H1 (cell line): ENCODE results near the gene L3MBTL1. TPM values are rescaled to one million over a fixed set of nuclear protein-coding genes. Genes with fewer than 3 reads are reported as not detected.

Source experiments
- CTCF ChIA-PET: fragments of 300-600 bp; sonication (Branson Sonifier 250); formaldehyde crosslinking; loops from one replicate; lab custom pipeline; 2021; ENCODE audit not compliant: partially characterized antibody; lab: Charles Lee
- POLR2A ChIA-PET: fragments of 300-600 bp; sonication (Branson Sonifier 250); formaldehyde crosslinking; loops from one replicate; lab custom pipeline; 2021; ENCODE audit warnings: inconsistent platforms; ENCODE audit not compliant: partially characterized antibody; lab: Charles Lee
- DNase-seq, 2 experiments: peaks; one replicate each; pipeline versions ENCODE4 v3.0.0 to v3.0.0-alpha.2; 2010 to 2022; ENCODE audit warnings: low spot score in 2 of 2, low read depth in 1 of 2, mixed read lengths in 1 of 2
- FAIRE-seq: peaks from 2 replicates; lab custom pipeline; 2011; peaks lifted over from hg19 to GRCh38; lab: Jason Lieb, UNC
- H2AFZ ChIP-seq: 2 replicates; pipeline ENCODE4 v1.8.1; 2012; ENCODE audit warnings: low read length, inconsistent platforms
- H2AK5ac ChIP-seq: 2 replicates; pipeline ENCODE4 v1.6.1; 2013; ENCODE audit warnings: low read depth, low read length
- H2BK120ac ChIP-seq: replicated peaks from 2 replicates; pipeline ENCODE3; 2013; ENCODE audit warnings: low read depth, low read length, inconsistent platforms
- H2BK12ac ChIP-seq: 2 replicates; pipeline ENCODE4 v1.6.1; 2013; ENCODE audit warnings: low read depth, low read length
- H2BK15ac ChIP-seq: 2 replicates; pipeline ENCODE4 v1.6.1; 2013; ENCODE audit warnings: low read length
- H2BK20ac ChIP-seq: 2 replicates; pipeline ENCODE4 v1.6.1; 2013; ENCODE audit warnings: low read length
- H2BK5ac ChIP-seq: 2 replicates; pipeline ENCODE4 v1.6.1; 2013; ENCODE audit warnings: low read depth, low read length
- H3K14ac ChIP-seq: 2 replicates; pipeline ENCODE4 v1.6.1; 2013; ENCODE audit warnings: inconsistent platforms; ENCODE audit not compliant: insufficient read length
- H3K18ac ChIP-seq: 2 replicates; pipeline ENCODE4 v1.6.1; 2013; ENCODE audit warnings: low read length; ENCODE audit errors: extremely low read depth
- H3K23ac ChIP-seq: 2 replicates; pipeline ENCODE4 v1.6.1; 2013; ENCODE audit warnings: inconsistent platforms; ENCODE audit not compliant: insufficient read length
- H3K23me2 ChIP-seq: 2 replicates; pipeline ENCODE4 v1.6.1; 2013; ENCODE audit warnings: low read depth, low read length
- H3K27ac ChIP-seq: 2 replicates; pipeline ENCODE4 v1.6.1; 2011; ENCODE audit warnings: low read depth, low read length, inconsistent platforms
- H3K27me3 ChIP-seq, 4 experiments: replicated peaks in 1 of 4; 1 replicate in 1 of 4; 2 replicates in 3 of 4; pipeline versions ENCODE4 v1.6.1 to v1.8.1; 2011 to 2013; ENCODE audit warnings: low read length in 3 of 4, mild to moderate bottlenecking in 3 of 4, inconsistent platforms in 2 of 4, mixed read lengths in 2 of 4, moderate library complexity in 1 of 4; ENCODE audit not compliant: control insufficient read depth in 3 of 4, insufficient read depth in 3 of 4; ENCODE audit errors: extremely low read depth in 1 of 4
- H3K36me3 ChIP-seq, 4 experiments: 2 replicates each; pipeline versions ENCODE4 v1.6.1 to v1.8.1; 2011 to 2013; ENCODE audit warnings: mild to moderate bottlenecking in 4 of 4, low read length in 3 of 4, moderate library complexity in 2 of 4, control low read depth in 1 of 4, inconsistent platforms in 1 of 4; ENCODE audit not compliant: insufficient read depth in 4 of 4, control insufficient read depth in 2 of 4
- H3K4ac ChIP-seq: replicated peaks from 2 replicates; pipeline ENCODE3; 2013; ENCODE audit warnings: low read length, low read depth, mixed read lengths, inconsistent platforms; ENCODE audit not compliant: insufficient read length
- H3K4me1 ChIP-seq, 4 experiments: replicated peaks in 1 of 4; 1 replicate in 1 of 4; 2 replicates in 3 of 4; pipeline versions ENCODE4 v1.6.1 to v1.8.1; 2011 to 2013; ENCODE audit warnings: low read length in 3 of 4, inconsistent platforms in 2 of 4, mixed read lengths in 1 of 4; ENCODE audit not compliant: insufficient read depth in 4 of 4, control insufficient read depth in 3 of 4
- H3K4me2 ChIP-seq, 2 experiments: 2 replicates each; pipeline versions ENCODE4 v1.6.1 to v1.8.1; 2011 to 2013; ENCODE audit warnings: low read depth in 2 of 2, low read length in 2 of 2, control low read depth in 1 of 2, inconsistent platforms in 1 of 2, mild to moderate bottlenecking in 1 of 2; ENCODE audit not compliant: insufficient read depth in 1 of 2
- H3K4me3 ChIP-seq, 4 experiments: fragments of 200-600, 300-600 bp in 1 of 4; sonication (generic), shearing (Covaris generic), sonication (Bioruptor Twin) in 1 of 4; 2 replicates each; pipeline versions ENCODE4 v1.5.1 to v1.8.1; 2011 to 2016; ENCODE audit warnings: low read length in 4 of 4, low read depth in 3 of 4, control low read depth in 2 of 4, inconsistent platforms in 2 of 4, mild to moderate bottlenecking in 2 of 4, mixed read lengths in 1 of 4, moderate library complexity in 1 of 4; ENCODE audit not compliant: insufficient read depth in 2 of 4; ENCODE audit errors: extremely low read depth in 1 of 4
- H3K56ac ChIP-seq: replicated peaks from 2 replicates; pipeline ENCODE3; 2013; ENCODE audit warnings: low read depth, mild to moderate bottlenecking, mixed read lengths, low read length, inconsistent platforms; ENCODE audit not compliant: insufficient read length
- H3K79me1 ChIP-seq: 2 replicates; pipeline ENCODE4 v1.6.1; 2013; ENCODE audit warnings: low read depth, low read length, control low read depth
- H3K79me2 ChIP-seq, 2 experiments: 2 replicates each; pipeline versions ENCODE4 v1.6.1 to v1.8.1; 2012 to 2013; ENCODE audit warnings: low read length in 2 of 2, mild to moderate bottlenecking in 2 of 2, inconsistent platforms in 1 of 2; ENCODE audit not compliant: insufficient read depth in 2 of 2, control insufficient read depth in 1 of 2
- H3K9ac ChIP-seq, 4 experiments: replicated peaks in 1 of 4; 1 replicate in 1 of 4; 2 replicates in 3 of 4; pipeline versions ENCODE4 v1.6.1 to v1.8.1; 2011 to 2013; ENCODE audit warnings: low read depth in 3 of 4, low read length in 3 of 4, control low read depth in 2 of 4, mild to moderate bottlenecking in 2 of 4, moderate library complexity in 2 of 4, inconsistent platforms in 1 of 4; ENCODE audit errors: extremely low read depth in 1 of 4
- H3K9me3 ChIP-seq, 2 experiments: 2 replicates each; pipeline versions ENCODE4 v1.6.1 to v1.8.1; 2012 to 2013; ENCODE audit warnings: mild to moderate bottlenecking in 2 of 2, moderate library complexity in 2 of 2, control low read depth in 1 of 2, inconsistent platforms in 1 of 2, low read depth in 1 of 2, low read length in 1 of 2, mixed read lengths in 1 of 2; ENCODE audit not compliant: insufficient read depth in 2 of 2
- H4K20me1 ChIP-seq, 2 experiments: replicated peaks in 1 of 2; 2 replicates each; pipeline versions ENCODE3 to v1.8.1; 2011 to 2013; ENCODE audit warnings: inconsistent platforms in 2 of 2, low read length in 2 of 2, mild to moderate bottlenecking in 1 of 2; ENCODE audit not compliant: insufficient read depth in 2 of 2, control insufficient read depth in 1 of 2
- H4K5ac ChIP-seq: 2 replicates; pipeline ENCODE4 v1.6.1; 2013; ENCODE audit warnings: low read length, low read depth, mixed read lengths, inconsistent platforms; ENCODE audit not compliant: insufficient read length
- H4K8ac ChIP-seq: 2 replicates; pipeline ENCODE4 v1.8.0; 2013; ENCODE audit warnings: mild to moderate bottlenecking, moderate library complexity, low read length, inconsistent platforms; ENCODE audit not compliant: insufficient read depth; ENCODE audit errors: extremely low read depth
- H4K91ac ChIP-seq: replicated peaks from 2 replicates; pipeline ENCODE3; 2013; ENCODE audit warnings: low read length, mixed read lengths, inconsistent platforms; ENCODE audit not compliant: insufficient read length
- BACH1 ChIP-seq: IDR thresholded peaks from 2 replicates; pipeline ENCODE4 v1.6.1; 2012; ENCODE audit warnings: low read length, improper control_type of control experiment
- BRCA1 ChIP-seq: IDR thresholded peaks from 2 replicates; pipeline ENCODE4 v1.6.1; 2012; ENCODE audit warnings: low read depth, low read length, improper control_type of control experiment
- POLR2A ChIP-seq, 2 experiments: IDR thresholded peaks; 1 replicate in 1 of 2; 2 replicates in 1 of 2; pipeline ENCODE4 v1.6.1; 2011; ENCODE audit warnings: low read depth in 2 of 2, low read length in 2 of 2, mild to moderate bottlenecking in 2 of 2; ENCODE audit errors: control extremely low read depth in 1 of 2
- POU5F1 ChIP-seq: IDR thresholded peaks from 2 replicates; pipeline ENCODE4 v1.6.1; 2011; ENCODE audit warnings: low read depth, mild to moderate bottlenecking, low read length, moderate library complexity
- SAP30 ChIP-seq: fragments of 300-600 bp; sonication (generic); IDR thresholded peaks from 2 replicates; pipeline ENCODE4 v1.7.1; 2012; ENCODE audit warnings: low read length, moderate library complexity, mild to moderate bottlenecking, inconsistent platforms; ENCODE audit not compliant: insufficient read depth, insufficient replicate concordance
- WGBS, 2 experiments: shearing (Covaris generic) in 1 of 2; methylation state at CpG; one replicate each; pipeline versions ENCODE4 v1.1.6 to v1.1.7; 2013 to 2015; ENCODE audit warnings: low lambda C conversion rate in 2 of 2, mixed read lengths in 2 of 2, inconsistent platforms in 1 of 2, low coverage in 1 of 2, missing lambda C conversion rate in 1 of 2; ENCODE audit not compliant: insufficient replicate concordance in 2 of 2, insufficient coverage in 1 of 2, insufficient read length in 1 of 2; ENCODE audit errors: extremely low coverage in 1 of 2, missing lambda C conversion rate in 1 of 2; 5-methylcytosine and 5-hydroxymethylcytosine counted together
- polyA plus RNA-seq, 7 experiments: library from polyadenylated mRNA; depleted of rRNA in 3 of 7; stranded (reverse) in 5 of 7; unstranded in 2 of 7; fragments of >200 nt in 5 of 7; fragments of 200-250 nt in 2 of 7; gene quantifications; 1 replicate in 5 of 7; 2 replicates in 1 of 7; 4 replicates in 1 of 7; pipeline versions ENCODE4 v1.2.1 to v1.2.3, GENCODE V29; 2011 to 2013; ENCODE audit warnings: missing spikeins in 2 of 7, mixed read lengths in 2 of 7
- total RNA-seq: library from RNA; stranded (reverse); fragmentation: NEBNext Ultra II Directional; extraction: Animal tissue kit (Norgen Biotek cat#: 25700); gene quantifications from 2 replicates; pipeline ENCODE4 v1.2.1, GENCODE V29; 2021

L3MBTL1 gene
- total and polyA plus RNA-seq, 2 of the 8 experiments (the other 6 are each of a cell fraction or from before 2014, with no cell fraction given) = 11.9 to 17.0 TPM

- H2BK12ac ChIP-seq = no peak overlapping the region
- TF ChIP-seq BRCA1 (no peak), SAP30 (no peak), POU5F1 (no peak), POLR2A (IDR thresholded peaks at IDR 0.05; ENCODE audit: control extremely low read depth in 1 of 2, low read depth in 2 of 2, low read length in 2 of 2) (peak in 1 of 2 experiments; percentile 43; a peak in 2 of 3 replicates), BACH1 (no peak)
- DNase-seq = no peak
- no peak overlapping the region for H3K9ac ChIP-seq
- peaks cover 24 to 64% (median 52%) of the 10 kb centered on the region in 4 experiments for H3K36me3 ChIP-seq
- no peak overlapping the region for H2BK15ac ChIP-seq
- H2BK120ac ChIP-seq = no peak overlapping the region
- H3K4ac ChIP-seq = no peak overlapping the region
- H3K27ac ChIP-seq = no peak overlapping the region
- H3K79me1 ChIP-seq = peaks cover 2% of the 10 kb centered on the region; the same call in 1 of the 2 replicates
- no peak overlapping the region for H3K18ac ChIP-seq
- H4K20me1 ChIP-seq = peaks cover 2 to 3% of the 10 kb centered on the region in 2 experiments
- no peak overlapping the region for H3K23ac ChIP-seq
- H2AFZ ChIP-seq = no peak overlapping the region
- no peak overlapping the region; the same call in 1 of the 2 replicates for H4K8ac ChIP-seq
- H2BK5ac ChIP-seq = no peak overlapping the region
- no peak overlapping the region for H3K4me3 ChIP-seq
- no peak overlapping the region for H4K91ac ChIP-seq
- H3K9me3 ChIP-seq = no peaks in the 10 kb centered on the region
- H3K14ac ChIP-seq = no peak overlapping the region
- no peak for FAIRE-seq
- H3K56ac ChIP-seq = no peak overlapping the region
- POLR2A ChIA-PET = interaction anchor here (1.0 to 2.0 kb wide), 3 partner anchors 9 to 47 kb away, joined by 3 to 6 read pairs (median 5); partner anchors contain the start of gene L3MBTL1
- H4K5ac ChIP-seq = no peak overlapping the region
- H3K23me2 ChIP-seq = peaks cover 3% of the 10 kb centered on the region; the same call in 1 of the 2 replicates
- H3K79me2 ChIP-seq = peaks cover 10 to 41% of the 10 kb centered on the region in 2 experiments
- WGBS, 2 experiments = 95% methylated on average over 23 of the region's 23 CpGs; no CpG with 5 or more reads in 1 of the 2 experiments
- H3K27me3 ChIP-seq = no peaks in the 10 kb centered on the region
- CTCF ChIA-PET = interaction anchor here (1.8 kb wide), 1 partner anchor 78 kb away, joined by 3 read pairs; no protein-coding TSS in a partner anchor
- H2BK20ac ChIP-seq = no peak overlapping the region
- peaks cover 0 to 4% (median 0%) of the 10 kb centered on the region in 4 experiments; a peak in 2 of 7 replicates for H3K4me1 ChIP-seq
- H2AK5ac ChIP-seq = no peak overlapping the region
- H3K4me2 ChIP-seq = no peak overlapping the region
Observed at GRCh38 chr20:43460172-43460829, 47.2 kb upstream of the L3MBTL1 start.
